Ammon's horn (tissue), 1 donor: ENCODE measurements around the gene BCAS1.

Experiments
- DNase-seq: peaks from one replicate; pipeline ENCODE4 v3.0.0-alpha.2; 2016; ENCODE audit warnings: low spot score

The BCAS1 gene

DNA sequence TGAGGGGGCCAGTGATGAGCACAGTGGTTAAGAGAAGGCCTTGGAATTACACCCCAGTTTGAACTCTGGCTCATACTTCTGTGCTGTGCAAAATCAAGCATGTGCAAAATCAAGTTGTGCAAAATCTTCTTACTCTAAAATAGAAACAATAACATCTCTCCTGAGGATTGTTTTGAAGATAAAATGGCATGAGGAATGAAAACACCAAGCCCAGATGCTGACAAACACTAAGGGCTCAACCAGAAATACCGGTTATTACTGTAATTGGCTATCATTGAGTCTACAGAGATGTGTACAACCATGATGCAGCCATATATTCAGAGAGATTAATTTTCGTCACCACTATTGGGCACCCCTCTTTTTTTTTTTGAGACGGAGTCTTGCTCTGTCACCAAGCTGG is 5.9 kb upstream of the BCAS1 start:
- DNase-seq, result no peak

DNA sequence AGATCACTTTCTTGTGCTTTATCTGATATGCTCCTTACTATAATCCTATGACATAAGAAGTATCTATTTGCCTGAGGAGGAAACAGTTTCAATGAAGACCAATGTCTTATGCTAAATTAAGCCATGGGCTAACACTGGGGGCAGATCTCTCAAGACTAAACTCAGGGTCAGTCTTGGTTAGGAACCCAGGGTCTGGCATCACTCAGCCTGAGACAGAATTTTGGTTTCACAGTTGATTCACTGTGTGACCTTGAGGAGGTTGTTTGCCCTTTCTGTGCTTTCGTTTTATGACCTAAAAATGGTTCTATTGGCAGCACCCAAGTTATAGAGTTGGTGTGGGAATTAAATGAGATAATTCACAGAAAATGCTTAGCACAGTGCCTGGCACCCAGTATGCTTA is 4.9 kb upstream of the BCAS1 start:
- DNase-seq, result no peak

DNA sequence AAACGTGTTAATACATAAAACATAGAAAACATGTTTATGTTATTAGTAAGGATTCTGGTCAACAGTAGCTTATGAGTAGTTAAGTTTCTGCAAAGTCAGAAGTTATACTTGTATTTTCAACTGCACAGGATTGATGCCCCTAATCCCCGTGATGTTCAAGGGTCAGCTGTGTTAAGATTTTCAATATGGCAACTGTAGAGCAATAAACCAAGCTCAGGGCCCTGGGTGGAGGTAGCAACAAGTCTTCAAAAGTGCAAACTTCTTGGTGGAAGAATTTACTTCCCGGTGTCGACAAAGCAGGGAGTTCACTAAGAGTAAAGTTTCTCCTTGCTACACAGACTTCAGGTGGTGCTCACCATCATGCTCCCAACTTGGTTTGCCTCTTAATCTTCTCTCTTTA is 4.1 kb upstream of the BCAS1 start:
- DNase-seq, result no peak

DNA sequence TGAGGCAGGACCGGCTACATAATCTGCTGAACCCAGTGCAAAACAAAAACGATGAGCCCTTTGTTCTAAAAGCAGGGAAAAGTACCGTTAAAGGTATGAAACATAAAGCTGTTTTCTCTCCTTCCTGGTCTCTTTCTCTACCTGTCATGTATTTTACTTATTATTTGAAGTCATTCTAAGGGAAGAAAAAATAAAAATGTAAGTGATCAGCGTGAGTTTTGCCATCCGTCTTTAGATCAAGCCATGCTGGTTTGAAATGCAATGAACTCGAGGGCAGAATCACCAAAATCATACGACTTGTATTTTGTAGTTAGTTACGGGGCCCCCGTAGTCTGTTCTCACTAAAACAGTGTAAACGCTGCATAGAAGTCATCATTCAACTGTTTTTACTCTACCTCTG is 2.9 kb upstream of the BCAS1 start:
- DNase-seq, result no peak

DNA sequence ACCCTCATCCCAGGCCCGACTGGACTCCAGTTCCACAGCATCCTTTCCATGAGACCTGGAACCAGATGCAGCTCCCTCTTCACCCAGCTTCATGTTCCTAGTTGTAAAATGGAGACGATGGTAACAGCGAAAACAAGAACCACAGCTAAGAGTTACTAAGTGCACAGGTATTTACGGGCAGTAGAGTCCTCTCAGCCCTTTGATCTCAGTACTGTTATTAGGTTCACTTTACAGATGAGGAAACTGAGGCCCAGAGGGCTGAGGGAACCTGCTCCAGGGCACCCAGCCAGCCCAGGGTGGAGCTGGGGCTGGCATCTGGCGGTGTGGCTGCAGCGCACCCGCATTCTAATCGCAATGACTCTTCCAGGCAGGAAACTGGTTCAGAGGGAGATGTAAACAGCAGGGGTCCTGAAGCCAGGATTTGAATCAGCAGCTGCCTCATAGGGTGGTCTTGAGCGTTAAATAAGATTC is 858 bp downstream of the BCAS1 start:
- no peak for DNase-seq

DNA sequence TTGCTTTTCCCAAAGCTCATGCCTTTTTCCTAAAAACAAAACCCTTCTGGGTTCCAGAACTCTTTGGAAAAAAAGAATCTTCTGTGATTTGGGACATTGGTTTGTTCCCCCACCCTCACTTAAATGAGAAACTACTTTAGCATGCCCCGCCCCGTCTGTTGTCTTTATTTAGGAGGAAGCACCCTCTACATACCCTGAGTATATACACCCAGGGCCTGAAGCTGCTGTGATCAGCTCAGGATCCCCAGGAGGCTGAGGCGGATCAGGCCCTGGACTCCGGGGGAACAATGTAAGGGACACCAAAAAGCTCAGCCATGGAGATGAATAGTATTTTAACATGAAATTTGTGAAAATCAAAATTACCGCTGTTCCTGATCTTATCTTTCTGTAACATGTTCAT is 1.4 kb downstream of the BCAS1 start:
- no peak for DNase-seq

DNA sequence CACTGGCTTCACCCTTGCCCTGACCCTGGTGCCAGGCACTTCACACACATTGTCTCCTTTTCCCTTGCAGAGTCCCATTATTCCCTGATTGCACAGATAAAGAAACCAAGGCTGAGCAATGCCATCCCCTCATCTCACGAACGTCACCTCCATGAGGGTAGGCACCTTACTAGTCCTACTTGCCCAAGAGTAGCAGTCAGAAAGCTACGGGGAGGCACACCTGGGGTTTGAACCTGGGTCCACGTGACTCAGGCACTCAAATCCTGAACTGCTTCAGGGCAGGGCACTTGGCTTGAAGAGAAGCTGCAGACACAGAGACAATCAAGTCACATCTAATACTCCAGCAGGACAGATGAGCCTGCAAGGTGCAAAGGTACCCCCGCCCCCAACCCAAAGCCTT is 1.9 kb downstream of the BCAS1 start:
- DNase-seq, result no peak

DNA sequence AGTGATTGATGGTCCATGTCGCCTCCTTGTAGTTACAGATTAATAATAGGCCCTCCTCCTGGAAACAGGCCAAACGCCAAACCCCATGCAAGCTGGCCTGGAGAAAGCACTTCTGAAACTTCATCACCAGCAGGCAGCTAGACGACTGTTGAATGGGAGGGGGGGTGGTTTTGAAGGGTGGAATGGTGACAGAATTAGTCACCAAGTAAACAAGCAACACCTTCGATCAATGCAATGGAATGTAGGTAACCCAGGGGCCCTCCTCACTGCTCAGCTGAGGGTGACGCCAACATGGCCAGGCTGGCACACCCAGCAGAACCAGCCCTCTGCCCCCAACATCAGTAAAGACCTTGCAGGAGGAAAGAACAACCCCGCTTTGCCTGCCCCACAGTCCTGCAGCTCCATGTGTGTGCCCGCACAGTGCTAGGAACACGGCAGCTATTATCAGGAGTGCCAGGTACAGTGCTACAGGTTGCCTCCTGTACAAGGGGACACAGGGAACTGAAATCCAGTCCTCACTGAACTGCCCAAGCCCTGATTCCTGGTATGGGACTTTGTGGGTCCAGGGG is 2.7 kb downstream of the BCAS1 start:
- no peak for DNase-seq

DNA sequence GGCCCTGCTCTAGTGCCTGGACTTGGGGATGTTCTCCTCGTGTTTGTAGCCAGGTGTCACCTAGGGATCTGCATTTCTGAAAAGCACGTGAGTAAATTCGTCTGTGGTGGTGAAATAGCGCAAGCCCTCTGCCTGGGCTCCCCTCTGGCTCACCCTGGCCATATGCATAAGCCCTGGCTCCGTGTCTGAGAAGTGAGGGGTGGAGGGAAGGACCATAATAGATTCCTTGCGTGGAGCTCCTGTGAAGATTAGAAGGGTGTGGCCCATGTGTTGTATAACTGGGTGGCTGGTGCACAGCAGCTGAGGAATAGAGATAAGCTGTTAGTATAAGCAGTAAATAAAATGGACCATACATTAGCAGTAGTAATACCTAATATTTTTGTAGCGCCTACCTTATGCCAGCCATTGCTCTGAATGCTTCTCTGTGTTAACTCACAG is 4.8 kb downstream of the BCAS1 start:
- no peak for DNase-seq

DNA sequence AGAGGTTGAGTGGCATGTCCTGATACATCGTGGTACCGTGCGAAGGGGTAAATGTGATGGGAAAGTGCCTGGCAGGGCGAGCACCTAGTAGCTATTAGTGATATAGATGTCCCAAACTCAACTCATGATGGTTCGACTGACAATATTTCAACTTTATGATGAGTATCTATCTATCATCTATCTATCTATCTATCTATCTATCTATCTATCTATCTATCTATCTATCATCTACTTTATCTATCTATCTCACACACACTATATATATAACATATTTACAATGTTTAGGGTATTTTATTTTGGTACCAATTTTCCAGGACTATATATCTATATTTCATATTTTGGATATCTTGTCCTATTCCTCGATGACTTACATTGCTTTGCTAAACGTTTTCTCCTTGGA is 5.5 kb downstream of the BCAS1 start:
- DNase-seq, result no peak

DNA sequence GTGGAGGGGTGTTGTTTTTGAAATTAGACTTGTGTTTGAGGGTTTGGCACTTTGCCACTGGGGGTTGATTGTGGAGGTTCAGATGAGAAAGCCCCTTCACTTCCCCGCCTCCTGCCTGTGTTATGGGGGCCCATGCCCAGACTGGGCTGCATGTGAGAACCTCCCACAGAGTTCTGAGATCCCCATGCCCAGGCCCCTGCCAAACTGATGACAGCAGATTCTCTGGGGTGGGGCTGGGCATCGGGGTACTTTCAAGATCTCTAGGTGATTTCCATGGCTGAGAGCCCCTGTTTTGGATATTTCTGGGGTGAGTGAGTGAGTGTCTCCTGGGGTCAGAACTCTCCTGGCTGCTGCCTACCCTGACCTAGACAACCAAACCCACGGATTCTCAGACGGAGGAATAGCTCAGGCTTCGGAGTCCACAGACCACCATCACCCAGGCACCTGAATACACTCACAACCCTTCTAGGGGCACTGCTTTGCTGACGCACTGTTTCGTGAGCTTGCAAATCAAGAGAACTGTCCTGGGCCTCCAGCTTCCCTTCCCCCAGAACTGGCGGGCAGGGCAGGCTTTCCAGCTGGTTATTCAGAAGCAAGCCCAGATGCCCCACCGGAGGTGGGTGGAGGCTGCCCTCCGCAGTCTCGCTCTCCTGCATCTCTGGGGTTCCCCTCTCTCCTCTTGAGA is 6.3 kb downstream of the BCAS1 start:
- no peak for DNase-seq

DNA sequence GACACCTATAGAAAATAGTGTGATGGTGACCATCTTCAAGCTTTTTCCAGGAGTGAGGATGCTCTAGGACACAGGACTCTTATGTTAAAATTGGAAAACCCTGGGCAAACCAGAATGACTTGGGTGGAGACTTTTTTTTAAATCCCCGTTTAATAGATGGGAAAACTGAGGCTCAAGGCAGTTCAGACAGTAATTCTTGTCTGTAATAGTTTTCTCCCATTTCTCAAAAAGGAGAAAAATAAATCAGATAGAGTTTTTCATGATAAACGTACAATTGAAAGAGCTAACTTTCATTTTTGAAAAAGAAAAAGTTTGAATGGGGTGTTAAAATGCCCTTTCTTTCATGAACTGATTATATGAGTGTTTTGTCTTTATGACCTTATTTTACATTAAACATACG is 6.8 kb downstream of the BCAS1 start:
- DNase-seq, result no peak

DNA sequence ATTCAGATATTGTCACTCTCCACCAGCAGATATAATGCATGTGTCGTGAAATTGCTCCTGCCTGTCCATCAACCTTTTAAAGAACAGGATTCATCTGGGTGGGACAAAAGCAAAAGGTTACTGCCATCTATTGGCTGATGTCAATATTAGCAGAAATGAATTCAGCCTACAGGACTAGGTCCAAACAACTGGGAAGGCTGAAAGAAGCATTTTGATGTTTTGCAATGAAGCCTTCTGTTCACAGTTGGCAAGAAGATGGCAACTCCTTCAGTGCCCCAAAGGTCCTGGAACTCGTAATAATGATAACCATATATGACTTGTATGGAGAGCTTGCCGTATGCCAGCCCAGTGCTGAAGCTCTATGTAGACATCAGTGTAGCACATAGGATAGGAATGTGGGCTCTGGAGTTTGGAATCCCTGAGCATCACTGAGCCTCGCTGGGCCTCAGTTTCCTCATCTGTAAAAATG is 7.5 kb downstream of the BCAS1 start:
- peak; percentile 78 for DNase-seq

DNA sequence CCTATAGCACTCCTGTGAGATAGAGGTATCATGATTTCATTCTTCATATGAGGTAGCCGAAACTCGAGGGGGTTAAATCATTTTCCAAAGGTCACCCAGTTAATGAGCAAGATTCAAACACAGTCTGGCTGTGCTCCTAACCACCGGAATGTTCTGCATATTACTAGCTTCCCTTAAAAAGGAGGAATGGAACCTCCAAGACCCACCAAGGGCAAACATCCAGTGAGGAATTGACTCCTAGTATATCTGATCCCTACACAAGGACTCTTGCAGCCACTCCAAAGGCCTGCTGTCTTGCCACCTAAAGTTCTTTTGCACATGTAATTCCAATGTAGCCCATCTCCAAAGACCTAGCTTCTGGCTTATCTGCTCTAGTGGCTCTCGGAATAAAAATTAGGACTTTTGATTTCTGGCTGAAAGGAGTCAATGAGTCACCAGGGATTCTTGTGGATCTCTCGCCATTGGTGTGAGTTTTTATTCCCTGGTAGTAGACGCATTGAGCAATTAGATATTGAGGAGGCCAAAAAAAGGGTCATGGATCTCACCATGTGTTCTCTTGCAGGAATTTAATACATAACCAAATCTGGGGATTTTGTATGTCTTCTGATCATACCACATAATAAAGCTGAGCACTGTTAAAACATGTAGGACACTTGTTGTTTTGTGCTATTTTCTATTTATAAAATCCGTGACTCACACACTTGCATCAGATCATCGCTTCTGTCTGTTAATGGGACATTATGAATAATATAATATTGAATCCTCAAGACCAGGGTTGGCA is 9.1 kb downstream of the BCAS1 start:
- DNase-seq, result no peak

DNA sequence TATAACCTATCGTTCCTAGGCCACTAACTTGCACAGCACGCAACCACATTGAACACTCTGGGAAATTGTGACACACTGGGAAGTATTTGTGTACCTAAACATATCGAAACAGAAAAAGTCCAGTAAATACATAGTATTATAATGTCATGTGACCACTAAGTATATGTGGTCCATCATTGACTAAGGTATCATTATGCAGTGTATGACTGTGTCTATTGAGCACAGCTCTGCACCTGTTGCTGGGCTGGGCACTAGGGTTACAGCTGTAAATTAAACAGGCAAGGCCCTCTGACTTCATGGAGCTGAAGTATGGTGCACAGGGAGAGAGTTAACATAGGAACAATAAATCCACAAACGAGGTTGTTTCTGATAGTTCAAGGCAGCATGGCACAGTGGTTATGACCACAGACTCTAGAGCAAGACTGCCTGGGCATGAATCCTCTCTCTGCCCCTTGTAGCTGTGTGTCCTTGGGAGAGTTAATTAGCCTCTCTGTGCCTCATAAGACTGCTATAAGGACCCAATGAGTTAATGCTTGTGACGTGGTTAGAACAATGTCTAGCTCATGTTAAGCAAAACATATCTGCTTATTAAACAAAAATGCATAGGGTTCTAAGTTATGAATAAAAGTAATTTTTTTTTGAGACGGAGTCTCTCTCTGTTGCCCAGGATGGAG is 10.6 kb downstream of the BCAS1 start:
- DNase-seq, result no peak

DNA sequence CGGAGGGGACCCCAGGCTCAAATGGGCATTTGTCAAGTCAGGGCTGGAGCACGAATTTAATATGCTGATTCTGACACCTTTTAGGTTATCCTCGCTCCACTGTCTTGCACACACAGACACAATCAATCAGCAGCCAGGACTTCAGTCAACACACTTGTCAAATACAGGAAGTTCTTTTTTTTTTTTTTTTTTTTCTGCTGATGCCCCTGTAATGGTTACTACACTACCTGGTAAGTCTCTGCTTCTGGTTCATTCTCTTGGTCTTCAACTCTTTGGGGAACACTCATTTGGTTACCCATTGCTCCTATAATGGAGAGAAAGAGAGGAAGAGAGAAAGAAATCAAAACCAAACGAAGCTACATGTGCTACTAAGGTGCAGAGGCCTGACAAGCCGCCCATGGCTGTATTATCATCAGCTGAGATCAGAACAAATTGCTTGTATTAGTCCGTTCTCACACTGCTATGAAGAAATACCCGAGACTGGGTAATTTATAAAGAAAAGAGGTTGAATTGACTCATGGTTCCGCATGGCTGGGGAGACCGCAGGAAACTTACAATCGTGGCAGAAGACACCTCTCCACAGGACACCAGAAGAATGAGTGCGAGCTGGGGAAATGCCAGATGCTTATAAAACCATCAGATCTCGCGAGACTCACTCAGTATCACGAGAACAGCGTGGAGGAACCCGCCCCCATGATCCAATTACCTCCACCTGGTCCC is 11.8 kb downstream of the BCAS1 start:
- DNase-seq, result no peak

DNA sequence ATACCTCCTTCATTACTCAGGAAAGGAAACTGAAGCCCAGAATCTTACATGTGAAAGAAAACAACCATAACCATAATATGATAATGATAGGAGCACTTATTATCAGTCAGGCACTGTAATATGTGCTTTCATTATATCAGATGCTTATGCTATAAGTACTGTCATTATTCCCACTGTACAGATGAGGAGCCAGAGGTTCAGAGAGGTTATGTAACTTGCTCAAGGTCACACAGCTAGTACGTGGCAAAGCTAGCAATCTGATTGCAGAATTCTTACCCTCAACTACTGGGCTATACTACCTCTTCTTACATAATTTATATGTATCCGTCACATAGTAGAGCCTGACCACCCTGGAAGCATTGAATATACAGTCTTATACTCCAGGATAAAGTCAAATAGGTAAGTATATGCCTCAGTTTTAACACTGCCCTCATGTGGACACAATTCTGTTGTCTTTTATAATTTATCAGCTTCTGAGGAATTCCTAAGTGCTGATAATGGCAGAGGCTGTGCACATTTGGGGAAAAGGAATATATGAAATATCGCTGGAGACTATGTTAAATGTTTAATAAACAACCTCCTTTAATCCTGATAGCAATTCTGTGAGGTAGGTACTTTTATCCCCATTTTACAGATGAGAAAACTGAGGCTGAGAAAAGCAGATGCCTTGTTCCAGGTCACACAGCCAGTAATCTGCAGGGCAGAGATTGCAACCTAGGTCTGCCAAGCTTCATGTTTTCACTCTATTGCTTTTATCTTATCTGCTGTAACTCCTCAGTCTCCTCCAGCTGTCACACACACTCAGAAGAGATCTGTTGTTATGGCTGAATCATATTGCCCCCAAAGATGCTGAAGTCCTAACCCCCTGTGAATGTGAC is 13.4 kb downstream of the BCAS1 start:
- DNase-seq, result no peak

DNA sequence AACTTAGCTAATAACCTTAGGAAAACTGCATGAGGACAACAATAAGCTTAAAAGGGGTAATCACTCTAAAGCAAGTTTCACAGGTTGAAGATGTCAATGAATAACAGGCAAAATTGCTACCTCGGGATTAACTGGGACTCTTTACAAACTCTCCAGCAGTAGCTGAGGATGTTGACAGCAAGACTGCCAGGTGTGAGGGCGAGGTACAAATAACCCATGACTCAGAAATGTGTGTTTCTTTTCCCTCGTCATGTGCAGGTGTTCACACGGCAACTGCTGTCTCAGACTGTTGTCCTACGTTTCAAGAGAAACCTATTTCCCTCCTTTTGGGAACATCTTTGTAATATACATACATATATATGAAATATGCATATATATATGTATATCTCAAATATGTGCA is 15.9 kb downstream of the BCAS1 start:
- DNase-seq, result no peak

DNA sequence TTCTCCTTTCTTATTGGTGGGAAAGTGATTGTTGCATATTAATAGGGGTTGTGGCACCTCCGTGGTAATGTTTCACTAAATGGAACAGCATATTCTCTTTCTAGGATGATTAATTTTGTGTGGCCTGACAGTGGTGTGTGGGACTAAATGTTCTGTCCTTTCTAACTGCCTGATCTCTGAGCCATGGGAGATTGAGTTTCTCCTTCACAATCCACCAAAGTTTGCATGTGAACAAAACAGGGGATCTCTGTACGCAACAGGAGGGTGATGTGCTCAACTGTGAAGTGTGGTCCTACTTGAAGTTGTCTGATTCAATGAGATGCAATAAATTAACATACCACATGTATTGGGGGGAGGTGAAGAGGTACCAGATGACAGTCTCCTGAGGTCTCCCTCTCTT is 19.3 kb downstream of the BCAS1 start:
- no peak for DNase-seq

DNA sequence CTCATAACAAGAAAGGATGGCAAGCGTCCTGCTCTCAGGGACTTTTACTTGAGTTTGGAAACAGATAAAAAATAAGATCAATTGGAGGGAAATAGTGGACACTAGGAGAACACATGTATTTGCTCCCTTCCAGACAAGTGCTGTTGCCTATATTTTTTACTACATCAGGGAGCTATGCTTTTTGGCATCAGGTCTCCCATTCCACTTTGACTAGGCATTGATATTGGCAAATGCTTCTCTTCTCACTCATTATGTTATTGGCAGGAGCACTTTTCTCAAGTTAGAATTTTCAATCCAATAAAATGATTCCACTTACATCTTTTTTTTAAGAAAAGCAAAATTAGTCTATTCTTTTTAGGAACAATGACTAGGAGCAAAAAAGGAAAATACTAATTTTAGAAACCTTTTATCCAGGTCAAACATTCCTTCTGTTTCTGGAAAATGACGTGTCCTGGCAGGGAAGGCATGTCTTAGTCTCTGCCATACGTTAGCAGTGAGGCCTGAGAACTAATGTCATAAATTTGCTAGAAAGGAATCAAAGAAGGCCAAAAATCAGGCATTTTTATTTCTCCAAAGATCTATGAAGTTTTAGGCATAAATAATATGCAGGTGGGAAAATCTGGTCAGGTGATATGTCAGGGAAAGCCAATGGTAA is 21.4 kb downstream of the BCAS1 start:
- DNase-seq, result no peak
